Measurements from ENCODE around the gene MXRA8.

DNA sequence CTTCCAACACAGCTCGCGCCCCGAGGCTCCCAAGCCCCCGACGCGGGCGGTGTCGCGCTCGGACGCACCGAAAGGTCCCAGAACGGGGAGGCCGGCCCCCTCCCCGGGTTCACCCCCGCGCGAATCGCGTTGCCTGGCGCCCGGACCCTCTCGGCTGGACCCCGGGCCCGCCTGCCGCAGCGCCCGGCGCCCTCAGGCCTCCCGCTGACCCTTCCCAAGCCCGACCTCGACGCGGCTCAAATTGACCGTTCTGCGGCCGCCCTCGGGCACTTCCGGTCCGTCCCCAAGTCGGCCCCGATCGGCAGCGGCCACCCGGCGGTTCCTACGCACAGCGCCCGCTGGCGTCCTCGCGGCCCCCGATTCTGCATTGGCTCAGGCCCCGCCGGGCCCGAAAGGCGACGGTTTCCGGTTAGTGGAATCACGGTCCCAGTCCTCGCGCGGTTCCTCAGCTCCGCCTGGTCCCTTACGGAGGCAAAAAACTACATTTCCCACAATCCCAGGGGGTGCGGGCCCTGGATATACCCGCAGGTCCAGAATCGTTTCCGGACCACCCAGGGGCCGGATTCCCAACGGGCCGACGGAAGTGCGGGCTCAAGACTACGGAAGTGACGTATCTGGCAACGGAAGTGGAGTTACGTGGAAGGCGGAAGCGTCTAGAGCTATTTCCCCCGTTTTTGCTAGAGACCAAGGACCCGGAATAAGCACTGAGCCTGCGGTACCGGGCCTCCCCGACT lies 16.7 kb upstream of the MXRA8 start, which contains the start of gene AURKAIP1:
- TF ChIP-seq, protein P1, sequence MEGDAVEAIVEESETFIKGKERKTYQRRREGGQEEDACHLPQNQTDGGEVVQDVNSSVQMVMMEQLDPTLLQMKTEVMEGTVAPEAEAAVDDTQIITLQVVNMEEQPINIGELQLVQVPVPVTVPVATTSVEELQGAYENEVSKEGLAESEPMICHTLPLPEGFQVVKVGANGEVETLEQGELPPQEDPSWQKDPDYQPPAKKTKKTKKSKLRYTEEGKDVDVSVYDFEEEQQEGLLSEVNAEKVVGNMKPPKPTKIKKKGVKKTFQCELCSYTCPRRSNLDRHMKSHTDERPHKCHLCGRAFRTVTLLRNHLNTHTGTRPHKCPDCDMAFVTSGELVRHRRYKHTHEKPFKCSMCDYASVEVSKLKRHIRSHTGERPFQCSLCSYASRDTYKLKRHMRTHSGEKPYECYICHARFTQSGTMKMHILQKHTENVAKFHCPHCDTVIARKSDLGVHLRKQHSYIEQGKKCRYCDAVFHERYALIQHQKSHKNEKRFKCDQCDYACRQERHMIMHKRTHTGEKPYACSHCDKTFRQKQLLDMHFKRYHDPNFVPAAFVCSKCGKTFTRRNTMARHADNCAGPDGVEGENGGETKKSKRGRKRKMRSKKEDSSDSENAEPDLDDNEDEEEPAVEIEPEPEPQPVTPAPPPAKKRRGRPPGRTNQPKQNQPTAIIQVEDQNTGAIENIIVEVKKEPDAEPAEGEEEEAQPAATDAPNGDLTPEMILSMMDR (IDR thresholded peaks at IDR 0.05; ENCODE audit: borderline replicate concordance, extremely low read depth, low read length, poor library complexity, severe bottlenecking): peak; percentile 46
- TF ChIP-seq EZH2 (IDR thresholded peaks at IDR 0.05; ENCODE audit: borderline replicate concordance, low read depth, low read length, severe bottlenecking): no peak

Data from DND-41 (cell line).